DMS 273 (cell line): Measurements from ENCODE around the gene RPS27.
A peak's percentile ranks its signal among the peaks of the same experiment; 100 is the strongest.
"Not testable (repeated sequence)": the region's sequence is repeated elsewhere in the genome, so short reads cannot be mapped to it uniquely, and the experiment has no call there.

Experiments used
- DNase-seq: peaks from one replicate; lab custom pipeline; 2025; ENCODE audit not compliant: unreplicated experiment; lab: John Stamatoyannopoulos, UW

RPS27 gene

GRCh38 chr1:153985341-153985912 is 5.1 kb upstream of the RPS27 start:
- no peak for DNase-seq

- DNase-seq, result peak; percentile 94
These were observed 4.4 kb upstream of the RPS27 start, which contains the start of gene RAB13 for GRCh38 chr1:153985941-153986761. TSS of gene RAB13 (minus strand) at chr1:153986339. CDS start at chr1:153986236, 103 bp downstream.

- DNase-seq, result no peak
These were observed 2.9 kb upstream of the RPS27 start for GRCh38 chr1:153987621-153988020.

- no peak for DNase-seq
These were observed 629 bp downstream of the RPS27 start for GRCh38 chr1:153991151-153991630.

- DNase-seq, result no peak
These were observed 1.2 kb downstream of the RPS27 start for GRCh38 chr1:153991806-153992205.

- DNase-seq, result no peak
These were observed 4.6 kb downstream of the RPS27 start for GRCh38 chr1:153995202-153995601.

GRCh38 chr1:153995640-153996039 is 5.1 kb downstream of the RPS27 start:
- no peak for DNase-seq

GRCh38 chr1:153996882-153997281 is 6.3 kb downstream of the RPS27 start:
- DNase-seq, result not testable (repeated sequence)

GRCh38 chr1:154000420-154000819 is 9.9 kb downstream of the RPS27 start:
- no peak for DNase-seq

- no peak for DNase-seq
These were observed 15.6 kb downstream of the RPS27 start for GRCh38 chr1:154006136-154006535.

- DNase-seq, result no peak
These were observed 21.6 kb downstream of the RPS27 start for GRCh38 chr1:154012129-154012528.

GRCh38 chr1:154012543-154012942 is 22.0 kb downstream of the RPS27 start:
- not testable (repeated sequence) for DNase-seq

- DNase-seq, result no peak
These were observed 23.8 kb downstream of the RPS27 start for GRCh38 chr1:154014154-154014907.

- DNase-seq, result no peak
These were observed 28.7 kb downstream of the RPS27 start for GRCh38 chr1:154019269-154019668.

- DNase-seq, result no peak
These were observed 29.4 kb downstream of the RPS27 start for GRCh38 chr1:154019940-154020339.

GRCh38 chr1:154033697-154034096 is 43.1 kb downstream of the RPS27 start:
- not testable (repeated sequence) for DNase-seq
